GM23338 (cell line): ENCODE results near the gene CASTOR1.

Experiments
- EZH2phosphoT487 ChIP-seq: fragments of 200-600 bp; sonication (generic); IDR thresholded peaks from one replicate; pipeline ENCODE4 v1.8.1; 2018; ENCODE audit warnings: antibody characterized with exemption; ENCODE audit not compliant: unreplicated experiment
- POLR2AphosphoS5 ChIP-seq: IDR thresholded peaks from 2 replicates; pipeline ENCODE4 v1.6.1; 2016; ENCODE audit warnings: antibody characterized with exemption, low read depth
- REST ChIP-seq: IDR thresholded peaks from one replicate; pipeline ENCODE4 v1.6.1; 2018; ENCODE audit warnings: antibody characterized with exemption; ENCODE audit not compliant: unreplicated experiment
- ZNF331 ChIP-seq: fragments of 250-450 bp; sonication (Bioruptor Pico); IDR thresholded peaks from 2 replicates; pipeline ENCODE4 v1.5.0; 2020; ENCODE audit warnings: low read depth, mild to moderate bottlenecking, moderate library complexity
- TF ChIP-seq, protein P1 (sequence below), 2 experiments: fragments of 200-600 bp in 1 of 2; sonication (generic) in 1 of 2; conservative IDR thresholded peaks; 2 replicates each; pipeline versions ENCODE4 v1.5.1 to v1.6.1; 2016 to 2017; ENCODE audit warnings: antibody characterized with exemption in 2 of 2, low read depth in 2 of 2, mild to moderate bottlenecking in 2 of 2, moderate library complexity in 1 of 2

DNA sequence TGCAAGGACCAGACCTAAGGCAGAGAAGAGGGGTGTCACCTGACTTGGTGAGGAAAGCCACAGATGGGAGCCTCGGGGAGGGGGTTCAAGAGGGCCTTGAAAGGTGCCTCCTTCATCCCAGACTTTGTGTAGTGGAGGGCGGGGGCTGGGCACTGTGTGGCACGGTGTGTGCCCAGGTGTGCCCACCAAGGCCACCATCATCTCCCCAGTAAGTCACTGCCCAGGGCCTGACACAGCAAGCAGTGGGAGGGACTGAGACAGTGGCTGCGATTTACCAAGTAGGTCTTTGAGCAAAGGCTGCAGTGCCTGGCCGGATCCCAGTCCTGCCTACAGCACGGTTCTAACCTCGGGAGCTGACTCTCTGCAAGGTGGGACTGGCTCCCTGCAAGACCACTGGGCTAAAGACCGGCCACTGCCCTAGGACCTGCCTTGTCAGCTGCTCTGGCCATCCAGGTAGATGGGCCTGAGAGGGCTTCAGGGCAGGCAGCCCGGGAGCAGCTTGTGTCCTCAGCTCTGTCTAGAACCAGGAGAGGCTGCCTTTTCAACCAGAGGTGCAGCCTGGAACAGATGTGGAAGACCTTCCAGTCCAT lies 24.1 kb downstream of the CASTOR1 start:
- TF ChIP-seq, protein P1, sequence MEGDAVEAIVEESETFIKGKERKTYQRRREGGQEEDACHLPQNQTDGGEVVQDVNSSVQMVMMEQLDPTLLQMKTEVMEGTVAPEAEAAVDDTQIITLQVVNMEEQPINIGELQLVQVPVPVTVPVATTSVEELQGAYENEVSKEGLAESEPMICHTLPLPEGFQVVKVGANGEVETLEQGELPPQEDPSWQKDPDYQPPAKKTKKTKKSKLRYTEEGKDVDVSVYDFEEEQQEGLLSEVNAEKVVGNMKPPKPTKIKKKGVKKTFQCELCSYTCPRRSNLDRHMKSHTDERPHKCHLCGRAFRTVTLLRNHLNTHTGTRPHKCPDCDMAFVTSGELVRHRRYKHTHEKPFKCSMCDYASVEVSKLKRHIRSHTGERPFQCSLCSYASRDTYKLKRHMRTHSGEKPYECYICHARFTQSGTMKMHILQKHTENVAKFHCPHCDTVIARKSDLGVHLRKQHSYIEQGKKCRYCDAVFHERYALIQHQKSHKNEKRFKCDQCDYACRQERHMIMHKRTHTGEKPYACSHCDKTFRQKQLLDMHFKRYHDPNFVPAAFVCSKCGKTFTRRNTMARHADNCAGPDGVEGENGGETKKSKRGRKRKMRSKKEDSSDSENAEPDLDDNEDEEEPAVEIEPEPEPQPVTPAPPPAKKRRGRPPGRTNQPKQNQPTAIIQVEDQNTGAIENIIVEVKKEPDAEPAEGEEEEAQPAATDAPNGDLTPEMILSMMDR (conservative IDR thresholded peaks at IDR 0.05; ENCODE audit: low read depth in 2 of 2), result no peak
- TF ChIP-seq ZNF331 (CRISPR knock-in tag), result no peak
- no peak for TF ChIP-seq EZH2phosphoT487
- no peak for TF ChIP-seq REST
- no peak for TF ChIP-seq POLR2AphosphoS5
